GM21515 (cell line): ENCODE data around the gene AJAP1.
"Not testable (repeated sequence)": the region's sequence is repeated elsewhere in the genome, so short reads cannot be mapped to it uniquely, and the experiment has no call there.

Experiments
- ATAC-seq: cut with Tn5 transposase; IDR thresholded peaks from one replicate; pipeline ENCODE4 v1.9.1; 2021; ENCODE audit not compliant: unreplicated experiment

The AJAP1 gene

DNA sequence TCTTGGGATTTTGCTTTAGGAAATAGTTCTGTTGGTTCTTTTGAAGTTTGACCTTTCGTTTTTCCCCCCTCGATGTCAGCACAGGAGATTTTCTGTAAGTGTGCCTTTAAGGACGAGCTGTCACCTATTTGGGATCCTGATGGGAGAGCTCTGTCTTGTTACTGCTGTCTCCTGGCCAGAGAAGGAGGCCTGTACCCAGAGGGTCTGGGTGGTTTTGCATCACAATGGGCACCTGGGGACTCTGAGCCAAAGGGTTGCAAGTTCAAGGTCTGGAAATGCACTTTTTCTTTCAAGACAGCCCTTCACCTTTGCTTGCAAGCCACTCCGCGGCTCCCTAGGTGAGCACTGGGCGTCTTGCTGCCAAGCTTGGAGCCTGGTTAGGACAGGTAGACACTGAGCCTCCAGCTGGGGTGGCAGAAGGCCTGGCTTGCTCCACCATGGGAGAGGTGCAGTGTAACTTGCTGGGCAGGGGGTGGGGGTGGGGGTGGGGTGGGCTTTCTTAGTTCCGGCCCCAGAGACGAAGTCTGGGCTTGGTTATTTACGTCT is 2.9 kb downstream of the AJAP1 start:
- no peak for ATAC-seq

DNA sequence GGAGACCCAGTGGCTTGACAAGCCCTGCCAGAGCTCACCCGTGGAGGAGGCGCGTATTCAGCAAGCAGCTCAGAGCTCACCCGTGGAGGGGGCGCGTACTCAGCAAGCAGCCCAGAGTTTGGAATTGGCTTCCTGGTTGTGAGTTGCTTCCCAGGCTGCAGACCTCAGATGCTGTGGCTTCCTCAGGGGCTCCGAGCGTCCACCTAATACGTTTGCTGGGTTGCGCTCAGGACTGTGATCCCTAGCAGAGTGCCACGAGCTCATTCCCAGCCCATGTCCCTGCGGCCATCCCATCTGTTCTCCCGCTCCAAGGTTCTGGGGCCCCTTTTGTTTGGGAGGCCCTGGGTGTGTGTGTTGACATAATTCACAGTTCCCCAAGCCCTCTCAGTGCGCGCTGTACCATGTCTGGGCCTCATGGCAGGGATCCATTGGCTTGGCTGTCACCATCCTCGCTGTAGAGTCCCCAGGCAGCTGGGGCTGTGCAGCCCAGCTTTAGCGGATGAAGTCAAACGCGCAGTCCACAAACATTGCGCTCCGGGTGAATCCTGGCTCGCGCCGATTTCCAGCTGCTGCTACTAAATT is 3.6 kb downstream of the AJAP1 start:
- no peak for ATAC-seq

- ATAC-seq: no peak
Observed at GRCh38 chr1:4658643-4659628, 4.5 kb downstream of the AJAP1 start.

- no peak for ATAC-seq
Observed at GRCh38 chr1:4660917-4661594, 6.6 kb downstream of the AJAP1 start.

DNA sequence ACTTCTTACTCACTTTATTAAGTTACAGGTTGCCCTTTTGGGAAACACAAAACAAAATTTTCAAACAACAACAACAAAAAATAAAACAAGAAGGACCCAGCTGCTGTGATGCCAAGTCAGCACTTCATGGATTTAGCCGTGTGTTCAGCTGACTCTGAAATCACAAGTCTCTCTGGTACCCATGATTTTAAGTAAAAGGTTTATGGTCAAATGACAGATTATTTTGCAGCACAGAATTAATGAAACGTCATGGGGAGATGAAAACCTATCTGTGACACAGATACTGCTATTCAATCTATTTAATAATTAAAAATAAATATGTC is 7.1 kb downstream of the AJAP1 start:
- ATAC-seq: no peak

- no peak for ATAC-seq
Observed at GRCh38 chr1:4662168-4662567, 7.8 kb downstream of the AJAP1 start.

- no peak for ATAC-seq
Observed at GRCh38 chr1:4662723-4663122, 8.3 kb downstream of the AJAP1 start.

DNA sequence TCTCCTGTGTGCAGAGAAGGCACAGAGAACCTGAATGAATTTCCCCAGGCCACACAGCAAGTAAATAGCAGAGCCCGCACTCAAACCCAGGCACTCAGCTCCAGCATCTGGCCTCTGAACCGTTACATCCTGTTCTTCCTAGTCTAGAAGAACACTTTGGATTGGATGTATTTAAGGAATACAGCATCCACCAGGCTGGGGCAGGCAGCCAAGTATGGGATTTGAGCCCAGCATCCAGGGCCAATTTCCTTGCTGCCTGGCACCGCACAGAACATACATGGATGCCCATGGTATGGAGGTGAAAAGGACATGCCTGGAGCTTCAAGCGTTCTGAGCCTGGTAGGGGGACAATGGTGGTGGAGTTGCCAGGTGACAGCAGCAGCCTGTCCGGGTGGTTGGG is 9.7 kb downstream of the AJAP1 start:
- ATAC-seq: no peak

GRCh38 chr1:4664606-4665005 is 10.2 kb downstream of the AJAP1 start:
- no peak for ATAC-seq

GRCh38 chr1:4665456-4665855 is 11.0 kb downstream of the AJAP1 start:
- no peak for ATAC-seq

DNA sequence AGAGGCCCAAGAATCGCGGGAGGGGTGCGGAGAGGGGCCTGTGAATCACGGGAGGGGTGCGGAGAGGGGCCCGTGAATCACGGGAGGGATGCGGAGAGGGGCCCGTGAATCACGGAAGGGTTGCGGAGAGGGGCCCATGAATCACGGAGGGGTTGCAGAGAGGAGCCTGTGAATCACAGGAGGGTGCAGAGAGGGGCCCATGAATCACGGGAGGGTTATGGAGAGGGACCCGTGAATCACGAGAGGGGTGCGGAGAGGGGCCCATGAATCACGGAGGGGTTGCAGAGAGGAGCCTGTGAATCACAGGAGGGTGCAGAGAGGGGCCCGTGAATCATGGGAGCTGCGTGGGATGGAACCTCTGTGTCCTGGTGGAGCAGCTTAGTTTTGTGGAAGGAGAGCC is 12.3 kb downstream of the AJAP1 start:
- ATAC-seq: not testable (repeated sequence)

GRCh38 chr1:4668743-4669700 is 14.6 kb downstream of the AJAP1 start:
- ATAC-seq: no peak

GRCh38 chr1:4670265-4670664 is 15.9 kb downstream of the AJAP1 start:
- ATAC-seq: no peak

DNA sequence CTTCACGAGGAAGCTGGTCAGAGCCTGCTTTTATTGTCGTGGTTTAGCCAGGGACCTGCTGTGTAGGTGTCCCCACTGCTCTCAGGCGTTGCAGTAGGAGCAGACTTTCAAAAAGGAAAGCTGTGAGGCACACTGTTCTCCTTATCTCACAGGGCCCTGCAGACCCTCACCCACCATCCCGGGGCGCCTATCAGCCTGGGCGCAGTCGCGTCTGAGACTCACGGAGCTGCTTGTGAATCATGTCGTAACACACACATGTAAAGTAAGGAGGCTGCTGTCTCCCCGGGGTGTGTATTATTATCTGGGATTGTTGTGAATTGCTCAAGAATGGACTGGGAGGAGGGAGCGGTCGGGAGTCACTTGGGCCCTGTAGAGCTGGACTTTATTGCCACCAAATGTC is 17.4 kb downstream of the AJAP1 start:
- ATAC-seq: no peak

- no peak for ATAC-seq
Observed at GRCh38 chr1:4673494-4673893, 19.1 kb downstream of the AJAP1 start.

- no peak for ATAC-seq
Observed at GRCh38 chr1:4674117-4674516, 19.7 kb downstream of the AJAP1 start.

- ATAC-seq: no peak
Observed at GRCh38 chr1:4674676-4675075, 20.3 kb downstream of the AJAP1 start.

DNA sequence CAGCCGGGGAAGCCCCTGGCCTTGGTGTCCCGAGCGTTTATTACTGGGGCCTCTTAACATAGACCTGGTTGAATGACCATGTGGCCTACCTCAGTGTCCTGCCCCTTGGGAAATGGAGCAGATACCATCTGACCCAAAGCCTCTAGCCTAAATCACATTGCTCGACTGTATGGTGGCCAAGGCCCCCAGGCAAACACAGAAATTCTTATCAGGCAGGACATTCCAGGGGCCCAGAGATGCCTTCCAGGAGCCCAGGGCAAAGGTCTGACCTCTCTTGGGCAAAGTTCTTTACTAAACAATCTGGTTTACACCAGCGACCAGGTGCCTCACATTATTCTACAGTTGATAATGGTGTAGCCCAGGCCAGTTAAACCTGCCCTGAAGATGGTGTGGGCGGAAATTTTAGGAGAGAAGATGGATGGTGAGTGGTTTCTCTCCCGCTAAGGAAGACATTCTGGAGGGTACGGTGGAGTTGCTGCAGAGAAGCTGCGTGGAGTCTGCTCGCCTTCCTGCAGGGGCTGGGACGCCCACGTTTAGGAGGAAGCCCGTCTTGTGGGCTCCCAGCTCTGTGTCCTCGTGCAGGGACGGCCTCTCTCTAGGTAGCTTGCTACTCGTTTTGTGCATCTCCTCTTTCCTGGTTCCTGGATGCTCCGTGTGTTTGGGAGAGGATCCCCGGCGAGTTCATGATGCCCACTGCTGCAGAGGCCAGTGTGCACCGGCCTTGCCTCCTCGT is 21.2 kb downstream of the AJAP1 start:
- no peak for ATAC-seq

GRCh38 chr1:4676253-4676652 is 21.8 kb downstream of the AJAP1 start:
- ATAC-seq: no peak

- ATAC-seq: no peak
Observed at GRCh38 chr1:4677608-4678007, 23.2 kb downstream of the AJAP1 start.
